ENCODE results near the gene TMEM9B. TPM values are rescaled to one million over a fixed set of nuclear protein-coding genes. Genes with fewer than 3 reads are reported as not detected.

Gene TMEM9B
- total and polyA plus RNA-seq, 5 donors from 2014 or later, result 38.7 to 147 (median 111) TPM

- Mint-ChIP-seq H3K9me3 (no peaks in the 10 kb centered on the region), H3K27ac (peak overlapping the region in 1 of 3 donors; percentile 79), H3K27me3 (no peaks in the 10 kb centered on the region), H3K36me3 (no peaks in the 10 kb centered on the region), H3K4me3 (peak overlapping the region; percentile 89 to 92 (median 90)), H3K4me1 (peaks cover 14 to 54% (median 33%) of the 10 kb centered on the region in 4 donors)
- Histone ChIP-seq H3K4me3 (ENCODE audit: low read depth, low read length) (peak overlapping the region; percentile 74), H3K9me3 (ENCODE audit: control insufficient read depth in 2 of 2, low read length in 2 of 2) (no peaks in the 10 kb centered on the region), H3K27ac (ENCODE audit: insufficient read depth, low read length, poor library complexity, severe bottlenecking) (peak overlapping the region; percentile 73), H3K27me3 (ENCODE audit: control insufficient read depth, insufficient read depth, low read length) (no peaks in the 10 kb centered on the region), H3K4me1 (ENCODE audit: control insufficient read depth, insufficient read depth, low read length, poor library complexity, severe bottlenecking) (peaks cover 31% of the 10 kb centered on the region), H3K36me3 (ENCODE audit: control insufficient read depth, insufficient read depth, low read length) (no peaks in the 10 kb centered on the region)
- DNase-seq (peak in 2 of 3 donors; percentile 32 to 37), ATAC-seq (ENCODE audit: low read depth in 2 of 2) (peak in 1 of 2 donors; percentile 8)
These were observed 53.6 kb downstream of the TMEM9B start for GRCh38 chr11:8910649-8911026.

- H3K27ac Mint-ChIP-seq, result peak overlapping the region in 1 of 3 donors; percentile 5
- H3K4me1 Mint-ChIP-seq, result peaks cover 4 to 38% (median 19%) of the 10 kb centered on the region in 4 donors
- Histone ChIP-seq H3K4me3 (ENCODE audit: low read depth, low read length) (peak overlapping the region; percentile 70), H3K27ac (ENCODE audit: insufficient read depth, low read length, poor library complexity, severe bottlenecking) (no peak overlapping the region), H3K27me3 (ENCODE audit: control insufficient read depth, insufficient read depth, low read length) (no peaks in the 10 kb centered on the region), H3K36me3 (ENCODE audit: control insufficient read depth, insufficient read depth, low read length) (no peaks in the 10 kb centered on the region), H3K4me1 (ENCODE audit: control insufficient read depth, insufficient read depth, low read length, poor library complexity, severe bottlenecking) (peaks cover 17% of the 10 kb centered on the region), H3K9me3 (ENCODE audit: control insufficient read depth in 2 of 2, low read length in 2 of 2) (no peaks in the 10 kb centered on the region)
- no peaks in the 10 kb centered on the region for H3K27me3 Mint-ChIP-seq
- ATAC-seq (ENCODE audit: low read depth in 2 of 2) (no peak), DNase-seq (no peak)
- H3K4me3 Mint-ChIP-seq, result peak overlapping the region in 3 of 4 donors; percentile 7 to 89 (median 52)
- no peaks in the 10 kb centered on the region for H3K9me3 Mint-ChIP-seq
- no peaks in the 10 kb centered on the region for H3K36me3 Mint-ChIP-seq
These were observed 56.1 kb downstream of the TMEM9B start for GRCh38 chr11:8908099-8908498.

GRCh38 chr11:8907116-8907515 is 57.1 kb downstream of the TMEM9B start:
- DNase-seq (no peak), ATAC-seq (ENCODE audit: low read depth in 2 of 2) (no peak)
- H3K27me3 ChIP-seq (ENCODE audit: control insufficient read depth, insufficient read depth, low read length), result no peaks in the 10 kb centered on the region
- Mint-ChIP-seq H3K27ac (no peak overlapping the region), H3K27me3 (peaks cover 5% of the 10 kb centered on the region), H3K36me3 (no peaks in the 10 kb centered on the region), H3K4me1 (peaks cover 4 to 31% (median 17%) of the 10 kb centered on the region in 4 donors), H3K4me3 (peak overlapping the region in 2 of 4 donors; percentile 1 to 7), H3K9me3 (peaks cover 0 to 5% (median 0%) of the 10 kb centered on the region in 7 donors)
- no peak overlapping the region for H3K27ac ChIP-seq (ENCODE audit: insufficient read depth, low read length, poor library complexity, severe bottlenecking)
- H3K4me1 ChIP-seq (ENCODE audit: control insufficient read depth, insufficient read depth, low read length, poor library complexity, severe bottlenecking), result peaks cover 15% of the 10 kb centered on the region
- H3K4me3 ChIP-seq (ENCODE audit: low read depth, low read length), result peak overlapping the region; percentile 70
- H3K9me3 ChIP-seq (ENCODE audit: control insufficient read depth in 2 of 2, low read length in 2 of 2), result no peaks in the 10 kb centered on the region
- no peaks in the 10 kb centered on the region for H3K36me3 ChIP-seq (ENCODE audit: control insufficient read depth, insufficient read depth, low read length)

GRCh38 chr11:8905528-8906165 is 58.6 kb downstream of the TMEM9B start:
- peaks cover 4 to 29% (median 14%) of the 10 kb centered on the region in 4 donors for H3K4me1 Mint-ChIP-seq
- H3K4me3 Mint-ChIP-seq, result peak overlapping the region in 1 of 4 donors; percentile 73
- peaks cover 0 to 12% (median 3%) of the 10 kb centered on the region in 7 donors for H3K9me3 Mint-ChIP-seq
- Histone ChIP-seq H3K9me3 (ENCODE audit: control insufficient read depth in 2 of 2, low read length in 2 of 2) (no peaks in the 10 kb centered on the region), H3K4me3 (ENCODE audit: low read depth, low read length) (no peak overlapping the region), H3K27me3 (ENCODE audit: control insufficient read depth, insufficient read depth, low read length) (peaks cover 2% of the 10 kb centered on the region), H3K4me1 (ENCODE audit: control insufficient read depth, insufficient read depth, low read length, poor library complexity, severe bottlenecking) (peaks cover 8% of the 10 kb centered on the region), H3K36me3 (ENCODE audit: control insufficient read depth, insufficient read depth, low read length) (no peaks in the 10 kb centered on the region), H3K27ac (ENCODE audit: insufficient read depth, low read length, poor library complexity, severe bottlenecking) (no peak overlapping the region)
- no peak for ATAC-seq (ENCODE audit: low read depth in 2 of 2)
- H3K27ac Mint-ChIP-seq, result no peak overlapping the region
- H3K27me3 Mint-ChIP-seq, result peaks cover 5% of the 10 kb centered on the region
- H3K36me3 Mint-ChIP-seq, result peaks cover 4% of the 10 kb centered on the region
- DNase-seq, result no peak

- no peak overlapping the region for H3K27ac ChIP-seq (ENCODE audit: insufficient read depth, low read length, poor library complexity, severe bottlenecking)
- ATAC-seq (ENCODE audit: low read depth in 2 of 2), result no peak
- H3K27me3 Mint-ChIP-seq, result peaks cover 5% of the 10 kb centered on the region
- H3K27me3 ChIP-seq (ENCODE audit: control insufficient read depth, insufficient read depth, low read length), result peaks cover 2% of the 10 kb centered on the region
- no peak overlapping the region for H3K27ac Mint-ChIP-seq
- no peaks in the 10 kb centered on the region for H3K36me3 ChIP-seq (ENCODE audit: control insufficient read depth, insufficient read depth, low read length)
- H3K4me3 Mint-ChIP-seq, result no peak overlapping the region
- no peak overlapping the region for H3K4me3 ChIP-seq (ENCODE audit: low read depth, low read length)
- H3K36me3 Mint-ChIP-seq, result peaks cover 4% of the 10 kb centered on the region
- no peaks in the 10 kb centered on the region for H3K4me1 Mint-ChIP-seq
- peaks cover 12 to 15% of the 10 kb centered on the region in 2 experiments for H3K9me3 ChIP-seq (ENCODE audit: control insufficient read depth in 2 of 2, low read length in 2 of 2)
- H3K9me3 Mint-ChIP-seq, result peaks cover 5 to 30% (median 15%) of the 10 kb centered on the region in 7 donors
- DNase-seq, result no peak
- no peaks in the 10 kb centered on the region for H3K4me1 ChIP-seq (ENCODE audit: control insufficient read depth, insufficient read depth, low read length, poor library complexity, severe bottlenecking)
These were observed 65.0 kb downstream of the TMEM9B start for GRCh38 chr11:8899119-8899753.

Other genes with a start within 250 kb of the TMEM9B start
- 15.9 TPM for gene AKIP1, start 53.3 kb downstream of the TMEM9B start, total RNA-seq
- 10 to 100 TPM; 31.0 to 43.7 (median 34.6) TPM for gene AKIP1, start 53.3 kb downstream of the TMEM9B start, polyA plus RNA-seq
- gene C11orf16, start 31.5 kb downstream of the TMEM9B start, total RNA-seq, result not detected
- gene C11orf16, start 31.5 kb downstream of the TMEM9B start, polyA plus RNA-seq, result under 1 TPM in 1 of 4 donors, not detected in 3; 0.09 TPM
- gene ASCL3, start 21.4 kb downstream of the TMEM9B start, total RNA-seq, result not detected
- not detected for gene ASCL3, start 21.4 kb downstream of the TMEM9B start, polyA plus RNA-seq
- gene NRIP3, start 39.6 kb upstream of the TMEM9B start, total RNA-seq, result 3.4 TPM
- under 1 TPM in 3 of 4 donors, not detected in 1; 0.38 to 0.87 (median 0.39) TPM for gene NRIP3, start 39.6 kb upstream of the TMEM9B start, polyA plus RNA-seq
- not detected for gene SCUBE2, start 127.2 kb upstream of the TMEM9B start, total RNA-seq
- not detected for gene SCUBE2, start 127.2 kb upstream of the TMEM9B start, polyA plus RNA-seq